ENCODE results near the gene UBC.
A peak's percentile ranks its signal among the peaks of the same experiment; 100 is the strongest.
"Not testable (repeated sequence)": the region's sequence is repeated elsewhere in the genome, so short reads cannot be mapped to it uniquely, and the experiment has no call there.

Gene UBC

GRCh38 chr12:124929649-124930419 is 15.4 kb upstream of the UBC start:
- DNase-seq = no peak

DNA sequence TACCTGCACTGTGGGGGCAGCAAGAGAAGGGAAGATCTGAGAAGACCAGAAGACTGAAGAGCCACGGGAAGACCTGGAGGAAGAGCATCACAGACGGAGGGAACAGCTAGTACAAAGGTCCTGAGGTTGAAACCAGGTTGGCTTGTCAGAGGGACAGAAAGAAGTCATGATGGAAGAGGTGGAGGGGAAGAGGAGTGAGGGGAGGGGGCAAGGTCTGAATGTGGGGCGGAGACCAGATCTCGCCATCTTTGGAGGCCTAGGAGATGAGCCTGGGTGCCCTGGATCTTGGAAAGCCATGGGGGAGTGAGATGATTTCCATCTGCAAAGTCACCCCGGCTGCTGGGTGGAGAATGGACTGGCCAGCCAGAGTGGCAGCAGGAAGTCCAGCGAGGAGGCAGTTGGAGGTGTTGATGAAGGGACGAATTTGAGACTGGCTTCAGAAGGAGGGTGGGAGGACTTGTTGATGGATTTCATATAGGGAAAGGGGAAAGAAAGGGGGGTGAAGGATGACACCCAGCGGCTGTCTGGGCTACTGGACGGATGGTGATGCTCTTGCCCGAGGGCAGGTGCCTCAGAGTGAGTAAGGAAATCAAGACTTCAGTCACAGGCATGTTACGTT is 14.6 kb upstream of the UBC start:
- no peak for DNase-seq

DNA sequence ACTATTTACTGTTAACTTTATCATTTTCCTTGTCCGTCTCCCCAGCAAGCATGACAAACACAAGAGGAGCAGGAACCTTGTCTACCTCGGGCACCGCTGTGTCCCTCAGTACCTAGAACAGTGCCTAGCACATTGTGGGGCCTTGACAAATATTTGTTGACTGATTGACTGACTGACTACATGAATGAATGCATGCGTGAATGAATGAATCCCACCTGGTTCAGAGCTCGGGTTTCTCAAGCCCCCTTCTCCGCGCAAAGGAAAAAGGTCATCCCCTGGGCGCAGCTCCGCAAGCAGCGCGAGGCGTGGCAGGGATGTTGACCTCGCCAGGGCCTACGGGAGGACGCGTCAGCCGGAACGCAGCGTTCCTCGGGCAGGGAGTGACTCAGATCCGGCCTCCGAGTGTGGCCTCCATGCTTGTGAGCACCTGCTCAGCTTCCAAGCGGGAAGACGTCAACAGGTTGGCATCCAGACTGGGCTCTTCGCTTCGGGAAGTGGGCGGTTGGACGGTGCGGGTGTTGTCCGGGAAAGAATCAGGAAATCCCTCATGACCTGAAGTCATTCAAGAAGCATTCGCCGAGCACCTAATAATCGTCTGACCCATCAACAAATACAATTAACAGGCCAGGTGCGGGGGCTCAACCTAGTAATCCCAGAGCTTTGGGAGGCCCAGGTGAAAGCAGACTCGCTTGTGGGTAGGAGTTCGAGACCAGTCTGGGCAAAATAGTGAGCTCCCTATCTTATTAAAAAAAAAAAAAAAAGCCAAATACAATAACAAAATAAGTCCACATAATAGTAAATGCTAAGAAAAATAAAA is 13.9 kb upstream of the UBC start:
- DNase-seq = peak; percentile 59

- peak; percentile 97 for DNase-seq
Observed at GRCh38 chr12:124927201-124928094, 13.0 kb upstream of the UBC start.

- DNase-seq = not testable (repeated sequence)
Observed at GRCh38 chr12:124925782-124926181, 11.3 kb upstream of the UBC start.

DNA sequence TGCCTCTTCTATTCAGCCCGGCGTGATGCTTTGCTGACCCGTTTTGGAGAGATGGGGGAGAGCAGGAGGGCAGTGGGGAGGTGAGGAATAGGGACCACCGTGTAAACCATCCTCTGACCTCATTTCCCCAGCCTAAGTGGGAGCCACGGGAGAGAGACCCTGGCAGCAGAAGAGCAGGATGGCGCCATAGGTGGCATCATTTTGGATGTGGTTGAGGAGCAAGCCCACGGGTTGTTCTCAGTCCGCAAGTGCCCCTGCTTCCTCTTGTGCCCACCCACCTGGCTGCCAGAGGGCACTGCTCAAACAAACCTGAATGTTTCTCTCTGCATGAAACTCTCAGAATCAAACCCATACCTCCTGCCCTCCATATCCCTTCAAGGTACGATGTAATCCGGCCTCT is 10.7 kb upstream of the UBC start:
- DNase-seq = no peak

DNA sequence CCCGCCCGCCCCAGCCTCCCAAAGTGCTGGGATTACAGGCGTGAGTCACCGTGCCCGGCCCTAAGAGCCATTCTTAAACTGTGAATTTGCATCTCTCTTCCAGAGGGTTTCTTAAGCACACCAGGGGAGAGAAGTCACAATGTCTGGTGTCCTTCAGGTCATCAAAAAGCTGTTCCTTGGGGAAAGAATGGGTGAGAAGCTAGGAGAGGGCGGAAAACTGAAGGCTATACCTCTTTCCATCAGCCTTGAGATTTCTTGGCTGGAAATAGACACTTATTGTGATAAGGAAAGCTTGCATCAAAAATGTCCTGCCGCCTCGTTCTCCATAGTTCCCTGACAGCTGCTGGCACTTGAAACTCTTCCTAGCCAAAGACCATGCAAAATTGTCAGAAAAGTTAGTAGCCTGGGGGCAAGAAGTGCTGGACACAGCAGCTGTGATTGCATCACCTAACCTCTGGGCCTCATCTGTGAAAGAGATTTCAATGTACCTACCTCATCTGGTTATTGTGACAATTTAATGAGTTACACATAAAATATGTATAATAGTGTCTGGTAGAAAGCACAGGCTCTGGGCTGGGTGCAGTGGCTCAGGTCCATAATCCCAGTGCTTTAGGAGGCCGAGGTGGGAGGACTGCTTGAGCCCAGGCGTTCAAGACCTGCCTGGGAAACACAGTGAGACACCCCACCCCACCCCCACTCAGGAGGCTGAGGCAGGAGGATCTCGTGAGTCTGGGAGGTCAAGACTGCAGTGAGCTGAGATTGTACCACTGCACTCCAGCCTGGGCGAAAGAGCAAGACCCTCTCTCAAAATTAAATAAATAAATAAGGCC is 9.7 kb upstream of the UBC start:
- no peak for DNase-seq

DNA sequence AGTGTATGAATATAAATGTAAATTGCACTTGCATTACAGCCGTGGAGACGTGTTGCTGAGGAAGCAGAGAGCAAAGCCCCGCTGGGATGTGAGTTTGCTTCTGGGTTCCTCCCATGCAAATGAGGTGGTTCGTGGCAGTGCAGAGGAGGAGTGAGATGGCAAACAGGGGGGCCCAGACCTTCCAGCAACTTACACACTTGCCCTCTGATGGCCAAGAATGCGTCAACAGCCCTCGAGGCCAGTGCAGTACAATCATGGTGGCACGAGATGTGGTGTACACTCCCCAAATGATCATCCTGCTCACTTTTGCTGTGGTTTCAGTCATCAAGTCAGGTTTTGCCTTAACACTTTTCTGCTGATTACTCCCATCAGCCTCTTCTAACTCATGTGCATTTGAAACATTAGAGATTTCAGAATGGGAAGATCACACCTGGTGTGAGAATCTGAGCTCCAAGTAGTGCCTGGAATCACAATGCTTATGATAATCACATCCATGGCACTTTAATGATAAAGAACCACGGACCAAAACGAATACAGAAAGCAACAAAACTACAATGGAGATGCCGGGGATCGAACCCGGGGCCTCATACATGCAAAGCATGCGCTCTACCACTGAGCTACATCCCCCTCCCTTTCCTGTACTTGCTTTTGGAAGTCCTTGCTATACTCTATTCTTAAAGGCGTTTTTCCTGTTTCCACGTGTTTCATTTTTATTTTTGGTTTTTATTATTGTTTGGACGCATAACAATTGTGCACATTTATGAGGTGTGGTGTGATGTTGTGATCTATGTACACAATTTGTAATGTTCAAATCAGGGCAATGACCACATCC is 7.0 kb upstream of the UBC start:
- peak; percentile 89 for DNase-seq

- no peak for DNase-seq
Observed at GRCh38 chr12:124920353-124920935, 6.0 kb upstream of the UBC start.

GRCh38 chr12:124919521-124920352 is 5.3 kb upstream of the UBC start:
- DNase-seq = peak; percentile 63

GRCh38 chr12:124918622-124918988 is 4.2 kb upstream of the UBC start:
- not testable (repeated sequence) for DNase-seq

DNA sequence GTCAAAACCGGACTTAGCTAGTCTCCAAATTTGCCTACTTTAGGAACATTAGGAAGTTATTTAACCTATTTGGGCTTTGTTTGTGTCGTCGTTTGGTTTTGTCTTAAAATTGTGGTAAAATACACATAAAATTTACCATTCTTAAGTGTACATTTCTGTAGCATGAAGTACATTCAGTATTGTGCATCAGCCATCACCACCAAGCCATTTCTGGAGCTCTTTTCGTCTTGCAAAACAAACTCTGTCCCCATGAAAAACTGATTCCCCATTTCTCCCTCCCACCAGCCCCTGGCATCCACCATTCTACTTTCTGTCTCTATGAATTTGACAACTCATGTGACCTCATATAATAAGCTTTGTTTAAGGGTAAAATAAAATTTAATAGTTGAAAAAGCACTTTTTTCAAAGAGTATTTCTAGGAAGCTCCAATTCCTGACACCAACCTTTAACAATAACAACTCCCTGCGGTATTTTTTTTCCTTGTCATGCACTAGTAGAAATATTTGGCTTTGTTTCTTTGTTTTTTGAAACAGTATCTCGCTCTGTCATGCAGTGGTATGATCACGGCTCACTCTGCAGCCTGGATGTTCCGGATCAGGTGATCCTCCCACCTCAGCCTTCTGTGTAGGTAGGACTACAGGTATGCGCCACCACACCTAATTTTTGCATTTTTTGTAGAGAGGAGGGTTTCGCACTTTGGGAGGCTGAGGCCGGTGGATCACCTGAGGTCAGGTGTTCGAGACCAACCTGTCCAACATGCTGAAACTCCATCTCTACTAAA is 3.6 kb upstream of the UBC start:
- no peak for DNase-seq

DNA sequence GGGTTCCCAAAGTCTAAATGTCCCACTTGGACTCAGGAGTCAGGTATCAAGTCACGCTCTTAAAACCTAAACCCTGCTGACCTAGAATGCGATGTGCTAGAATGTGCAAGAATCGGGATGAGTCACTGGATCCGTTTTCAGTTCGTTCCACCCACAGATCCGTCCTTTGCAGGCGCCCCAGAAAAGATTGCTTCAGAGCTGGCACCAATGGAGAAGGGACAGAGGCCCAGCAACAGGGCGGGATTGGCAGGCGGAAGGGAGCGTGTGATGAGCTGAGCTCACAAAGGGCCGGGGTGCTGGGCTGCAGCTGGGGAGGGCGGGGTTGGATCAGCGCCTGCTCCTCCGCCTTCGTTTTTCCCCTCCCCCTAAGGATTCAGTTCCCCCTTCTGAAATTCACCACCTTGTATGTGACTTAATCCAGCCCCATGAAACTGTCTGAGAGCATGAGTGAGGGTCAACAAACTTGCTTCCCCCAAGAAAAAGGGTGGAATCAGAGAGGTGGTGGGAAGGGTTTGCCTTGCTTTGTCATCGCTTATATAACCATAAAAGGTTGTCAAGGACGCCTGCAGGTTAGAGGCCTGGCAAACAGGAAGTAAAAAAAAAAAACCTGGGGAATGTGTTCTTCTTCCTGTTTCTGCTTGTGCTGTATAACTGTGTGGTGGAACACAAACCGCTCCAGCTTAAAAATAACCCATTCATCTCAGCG is 2.8 kb upstream of the UBC start:
- DNase-seq = peak; percentile 95

DNA sequence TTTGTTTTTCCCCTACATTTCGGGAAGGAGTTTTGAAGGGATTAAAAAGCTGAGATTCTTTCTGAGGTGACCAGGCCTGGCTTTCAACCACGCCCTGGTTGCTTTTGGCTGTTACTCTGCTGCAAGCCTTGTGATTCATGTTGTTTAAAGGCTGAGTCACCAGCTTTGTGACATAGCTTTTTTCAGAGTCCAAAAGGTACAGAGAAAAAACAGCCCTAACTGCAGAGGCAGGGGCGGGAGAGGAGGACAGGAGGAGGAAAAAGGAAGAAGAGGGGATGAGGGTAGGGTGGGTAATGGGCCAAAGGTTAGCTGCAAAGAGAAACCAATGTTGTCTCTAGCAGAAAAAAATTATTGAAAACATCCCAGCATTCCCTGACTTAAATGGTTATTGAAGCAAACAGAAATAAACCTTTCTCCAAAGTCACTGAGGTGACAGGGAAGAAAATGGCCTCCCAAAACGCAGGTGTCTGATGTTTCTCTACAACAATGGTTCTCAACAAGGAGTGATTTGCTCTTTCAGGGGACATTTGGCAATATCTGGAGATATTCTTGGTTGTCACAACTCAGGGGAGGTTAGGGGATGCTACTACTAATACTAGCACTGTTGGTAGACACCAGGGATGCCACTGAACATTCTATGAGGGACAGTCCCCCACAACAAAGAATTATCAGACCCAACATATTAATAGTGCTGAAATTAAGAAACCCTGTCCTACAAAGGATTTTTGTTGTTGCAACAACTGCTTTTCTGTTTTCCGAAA is 2.1 kb upstream of the UBC start:
- DNase-seq = peak; percentile 63

DNA sequence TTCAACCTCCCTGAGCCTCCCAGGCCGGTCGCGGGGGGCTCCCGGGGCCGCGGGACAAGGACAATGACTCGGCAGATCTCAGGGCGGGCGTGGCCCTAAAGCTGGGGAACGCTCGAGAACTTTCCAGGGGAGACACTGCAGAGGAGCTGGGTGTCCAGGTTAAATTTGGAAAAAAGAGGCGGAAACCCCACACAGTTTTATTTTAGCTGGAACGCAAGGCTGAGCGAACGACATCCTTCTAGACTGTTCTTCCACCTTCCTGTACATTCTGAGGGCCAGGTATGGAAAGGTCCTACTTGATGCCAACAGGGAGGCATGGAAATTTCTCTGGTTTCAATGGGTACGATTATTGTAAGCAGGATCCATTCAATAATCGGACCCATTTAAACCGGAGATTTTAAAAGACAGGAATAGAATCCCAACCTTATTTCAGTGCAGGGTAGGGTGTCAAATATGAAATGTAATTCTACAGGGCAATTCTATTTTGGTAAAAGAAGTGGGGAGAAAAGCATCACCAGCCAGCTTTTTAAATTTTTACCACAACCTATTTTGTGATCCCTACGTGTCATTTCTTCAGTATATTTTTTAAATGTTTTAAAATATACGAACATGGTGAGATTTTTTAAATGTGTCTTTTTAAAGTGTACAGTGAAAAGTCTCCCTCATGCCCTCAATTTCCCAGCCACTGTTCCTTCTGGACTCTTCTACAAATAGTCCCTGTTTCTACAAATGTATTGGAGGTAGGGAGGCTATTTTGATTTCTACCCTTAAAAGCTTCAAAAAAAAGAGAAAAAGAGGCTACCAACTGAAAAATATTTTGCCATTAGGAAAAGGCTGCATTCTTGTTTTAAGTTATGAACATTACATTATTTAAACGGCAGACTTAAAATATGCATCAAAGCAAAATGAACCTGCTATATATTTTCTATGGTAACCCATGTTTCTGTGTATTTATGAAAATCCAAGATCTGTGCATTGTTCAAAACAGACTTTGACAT is 1.1 kb upstream of the UBC start:
- DNase-seq = no peak

Measured in activated CD4-positive, alpha-beta T cell treated with anti-CD3 and anti-CD28 coated beads for 48 hours (primary cell).